GM21526 (cell line): Measurements from ENCODE around the gene TOM1L2.

ENCODE experiments used
- ATAC-seq: cut with Tn5 transposase; IDR thresholded peaks from one replicate; pipeline ENCODE4 v1.9.1; 2021; ENCODE audit warnings: moderate library complexity; ENCODE audit not compliant: unreplicated experiment, low FRiP score

TOM1L2 gene

GRCh38 chr17:17856386-17856785 lies 115.8 kb downstream of the TOM1L2 start:
- ATAC-seq, result no peak

GRCh38 chr17:17855976-17856375 lies 116.2 kb downstream of the TOM1L2 start:
- no peak for ATAC-seq

GRCh38 chr17:17853811-17854447 lies 118.3 kb downstream of the TOM1L2 start:
- no peak for ATAC-seq

- ATAC-seq, result no peak
Measured at GRCh38 chr17:17852930-17853329, 119.3 kb downstream of the TOM1L2 start.

GRCh38 chr17:17851103-17852002 lies 120.8 kb downstream of the TOM1L2 start:
- ATAC-seq, result no peak

GRCh38 chr17:17849845-17850373 lies 122.3 kb downstream of the TOM1L2 start:
- ATAC-seq, result no peak

GRCh38 chr17:17849147-17849820 lies 122.9 kb downstream of the TOM1L2 start:
- no peak for ATAC-seq

GRCh38 chr17:17848311-17849082 lies 123.7 kb downstream of the TOM1L2 start:
- no peak for ATAC-seq

GRCh38 chr17:17847726-17848125 lies 124.5 kb downstream of the TOM1L2 start:
- ATAC-seq, result no peak

- no peak for ATAC-seq
Measured at GRCh38 chr17:17847118-17847689, 125.0 kb downstream of the TOM1L2 start.

- no peak for ATAC-seq
Measured at GRCh38 chr17:17846645-17847044, 125.6 kb downstream of the TOM1L2 start.

GRCh38 chr17:17846003-17846402 lies 126.2 kb downstream of the TOM1L2 start:
- ATAC-seq, result no peak

GRCh38 chr17:17845046-17845775 lies 127.0 kb downstream of the TOM1L2 start:
- ATAC-seq, result no peak

- no peak for ATAC-seq
Measured at GRCh38 chr17:17844500-17844899, 127.7 kb downstream of the TOM1L2 start.

- no peak for ATAC-seq
Measured at GRCh38 chr17:17844079-17844478, 128.1 kb downstream of the TOM1L2 start.

GRCh38 chr17:17843096-17843495 lies 129.1 kb downstream of the TOM1L2 start:
- ATAC-seq, result no peak

GRCh38 chr17:17842111-17842876 lies 129.9 kb downstream of the TOM1L2 start:
- no peak for ATAC-seq

GRCh38 chr17:17841601-17842025 lies 130.6 kb downstream of the TOM1L2 start:
- ATAC-seq, result no peak
